Neutrophil (primary cell): ENCODE results near the gene TBC1D10A.

Experiments used
- H3K27ac ChIP-seq: fragments of 200-600 bp; sonication (generic); 2 replicates; pipeline ENCODE4 v1.5.1; 2016; ENCODE audit warnings: mild to moderate bottlenecking, moderate library complexity
- H3K27me3 ChIP-seq: fragments of 200-600 bp; sonication (generic); 2 replicates; pipeline ENCODE4 v1.6.0; 2016; ENCODE audit warnings: mild to moderate bottlenecking
- H3K36me3 ChIP-seq: fragments of 200-600 bp; sonication (generic); 2 replicates; pipeline ENCODE4 v1.5.1; 2017
- H3K4me1 ChIP-seq, 2 experiments: fragments of 200-600 bp in 1 of 2; sonication (generic) in 1 of 2; 1 replicate in 1 of 2; 2 replicates in 1 of 2; pipeline versions ENCODE4 v1.5.1 to v1.6.1; 2013 to 2016; ENCODE audit warnings: low read depth in 1 of 2, low read length in 1 of 2, mild to moderate bottlenecking in 1 of 2, moderate library complexity in 1 of 2; ENCODE audit not compliant: control insufficient read depth in 1 of 2, insufficient read depth in 1 of 2
- H3K4me3 ChIP-seq, 2 experiments: fragments of 200-600 bp in 1 of 2; sonication (generic) in 1 of 2; 1 replicate in 1 of 2; 2 replicates in 1 of 2; pipeline ENCODE4 v1.5.1; 2013 to 2016; ENCODE audit warnings: low read depth in 1 of 2, low read length in 1 of 2, mild to moderate bottlenecking in 1 of 2, moderate library complexity in 1 of 2
- H3K9me3 ChIP-seq: fragments of 200-600 bp; sonication (generic); 2 replicates; pipeline ENCODE4 v1.5.1; 2016
- CTCF ChIP-seq: fragments of 200-600 bp; sonication (generic); IDR thresholded peaks from 2 replicates; pipeline ENCODE4 v1.5.1; 2016; ENCODE audit warnings: antibody characterized with exemption

The TBC1D10A gene

GRCh38 chr22:30317778-30318177 is 9.0 kb downstream of the TBC1D10A start:
- H3K27ac ChIP-seq = peak overlapping the region; percentile 83
- no peaks in the 10 kb centered on the region for H3K36me3 ChIP-seq
- H3K9me3 ChIP-seq = no peaks in the 10 kb centered on the region
- no peaks in the 10 kb centered on the region for H3K27me3 ChIP-seq
- no peak for TF ChIP-seq CTCF
- H3K4me1 ChIP-seq = peaks cover 57 to 74% of the 10 kb centered on the region in 2 experiments
- H3K4me3 ChIP-seq = no peak overlapping the region

GRCh38 chr22:30315962-30316576 is 10.7 kb downstream of the TBC1D10A start:
- Histone ChIP-seq H3K36me3 (no peaks in the 10 kb centered on the region), H3K27me3 (no peaks in the 10 kb centered on the region), H3K9me3 (no peaks in the 10 kb centered on the region), H3K4me1 (peaks cover 73 to 85% of the 10 kb centered on the region in 2 experiments), H3K27ac (no peak overlapping the region), H3K4me3 (no peak overlapping the region)
- no peak for TF ChIP-seq CTCF

DNA sequence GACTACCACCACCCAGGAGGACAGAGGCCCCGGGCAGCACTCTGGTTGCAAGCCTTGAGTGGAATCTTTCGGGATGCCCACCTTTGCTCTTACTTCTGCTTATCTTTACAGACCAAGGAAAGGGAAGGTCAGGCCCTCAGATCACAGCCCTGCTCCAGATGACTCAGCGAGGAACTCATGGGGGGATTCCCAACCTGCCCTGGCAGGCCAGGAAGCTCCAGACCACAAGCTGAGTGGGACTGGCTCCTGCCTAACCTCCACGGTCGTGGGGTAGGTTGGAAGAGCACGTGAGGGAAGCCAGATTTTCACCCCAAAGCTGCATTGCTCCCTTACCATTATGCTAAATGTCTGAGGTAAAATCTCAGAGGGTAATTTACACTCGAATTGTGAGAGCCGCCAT is 11.8 kb downstream of the TBC1D10A start:
- Histone ChIP-seq H3K4me3 (no peak overlapping the region), H3K4me1 (peaks cover 73 to 87% of the 10 kb centered on the region in 2 experiments), H3K9me3 (no peaks in the 10 kb centered on the region), H3K27me3 (no peaks in the 10 kb centered on the region), H3K36me3 (no peaks in the 10 kb centered on the region), H3K27ac (peak overlapping the region; percentile 36)
- TF ChIP-seq CTCF = no peak

GRCh38 chr22:30313527-30314363 is 13.0 kb downstream of the TBC1D10A start:
- H3K4me3 ChIP-seq = no peak overlapping the region
- no peaks in the 10 kb centered on the region for H3K36me3 ChIP-seq
- TF ChIP-seq CTCF = no peak
- no peaks in the 10 kb centered on the region for H3K9me3 ChIP-seq
- no peak overlapping the region for H3K27ac ChIP-seq
- no peaks in the 10 kb centered on the region for H3K27me3 ChIP-seq
- H3K4me1 ChIP-seq = peaks cover 73 to 87% of the 10 kb centered on the region in 2 experiments

GRCh38 chr22:30312053-30312452 is 14.7 kb downstream of the TBC1D10A start:
- H3K4me1 ChIP-seq = peaks cover 73 to 86% of the 10 kb centered on the region in 2 experiments
- no peaks in the 10 kb centered on the region for H3K9me3 ChIP-seq
- H3K27ac ChIP-seq = peak overlapping the region; percentile 89
- TF ChIP-seq CTCF = no peak
- H3K36me3 ChIP-seq = no peaks in the 10 kb centered on the region
- H3K27me3 ChIP-seq = no peaks in the 10 kb centered on the region
- H3K4me3 ChIP-seq = no peak overlapping the region
